ENCODE results near the gene ACSS3. TPM values are rescaled to one million over a fixed set of nuclear protein-coding genes. Genes with fewer than 3 reads are reported as not detected.

The ACSS3 gene
- total and polyA plus RNA-seq, 9 donors: 15.8 to 67.0 (median 39.1) TPM

DNA sequence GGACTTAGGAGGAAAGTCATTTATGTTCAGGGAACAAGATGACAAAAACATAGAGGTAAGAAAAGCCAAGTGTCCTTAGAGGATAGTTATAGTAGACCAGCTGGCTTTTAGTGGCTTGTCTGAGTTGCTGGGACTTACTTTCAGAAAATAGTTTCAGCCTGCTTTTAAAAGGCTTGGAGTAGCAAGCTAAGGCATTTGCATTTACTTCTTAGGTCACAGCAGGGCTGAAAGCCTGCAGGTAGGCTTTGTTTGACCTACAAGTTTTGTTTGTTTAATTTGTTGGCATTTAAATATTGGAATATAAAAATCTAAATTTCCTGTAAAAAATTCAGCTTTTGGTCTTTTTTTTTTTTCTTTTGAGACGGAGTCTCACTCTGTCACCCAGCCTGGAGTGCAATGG lies 5.1 kb downstream of the ACSS3 start:
- H3K4me3 ChIP-seq: no peak overlapping the region
- peaks cover 12% of the 10 kb centered on the region for H3K4me1 ChIP-seq (ENCODE audit: insufficient read depth)
- H3K27me3 ChIP-seq: no peaks in the 10 kb centered on the region
- WGBS, 3 donors: 90 to 100% (median 100%) methylated on average over 1 of the region's 1 CpG
- no peaks in the 10 kb centered on the region for H3K9me3 ChIP-seq
- no peaks in the 10 kb centered on the region for H3K36me3 ChIP-seq
- no peak for DNase-seq
- intact Hi-C loops (cut with DNase I): no loop called here
- H3K27ac ChIP-seq: no peak overlapping the region
- TF ChIP-seq POLR2A (IDR thresholded peaks at IDR 0.05): no peak
- TF ChIP-seq EP300 (IDR thresholded peaks at IDR 0.05): no peak
- TF ChIP-seq CTCF (IDR thresholded peaks at IDR 0.05): no peak

- intact Hi-C loops (cut with DNase I): no loop called here
- 85 to 89% (median 87%) methylated on average over 7 of the region's 7 CpGs for WGBS, 3 donors
- Histone ChIP-seq H3K4me3 (no peak overlapping the region), H3K4me1 (ENCODE audit: insufficient read depth) (peaks cover 12% of the 10 kb centered on the region), H3K9me3 (no peaks in the 10 kb centered on the region), H3K27ac (no peak overlapping the region), H3K27me3 (no peaks in the 10 kb centered on the region), H3K36me3 (no peaks in the 10 kb centered on the region)
- no peak for TF ChIP-seq POLR2A (IDR thresholded peaks at IDR 0.05)
- no peak for TF ChIP-seq CTCF (IDR thresholded peaks at IDR 0.05)
- no peak for TF ChIP-seq EP300 (IDR thresholded peaks at IDR 0.05)
- no peak for DNase-seq
Measured at GRCh38 chr12:81083906-81084513, 6.1 kb downstream of the ACSS3 start.

DNA sequence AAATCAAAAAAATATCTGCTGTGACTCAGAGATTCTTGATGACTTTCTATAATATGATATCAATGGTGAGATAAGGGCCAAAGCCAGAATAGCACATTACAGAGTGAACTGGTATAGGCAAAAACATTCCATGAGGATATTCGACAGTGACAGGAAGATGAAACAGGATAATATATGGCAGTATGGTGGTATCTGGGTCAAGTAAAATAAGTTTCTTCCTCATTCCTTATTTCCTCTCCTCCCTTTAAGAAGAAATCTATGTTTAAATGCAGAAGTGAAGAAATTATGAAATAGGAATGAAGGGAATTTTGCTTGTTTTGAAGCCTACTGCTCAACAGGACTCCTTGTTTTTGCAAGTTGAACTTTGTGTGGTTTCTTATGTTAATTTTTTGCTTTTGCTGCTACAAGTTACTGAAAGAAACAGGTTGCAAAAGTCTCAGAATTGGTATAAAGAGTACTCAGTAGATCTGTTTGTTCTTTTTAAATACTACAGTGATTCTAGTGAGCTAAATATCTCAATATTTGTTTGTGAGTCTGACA lies 7.0 kb downstream of the ACSS3 start:
- WGBS, 3 donors: 13 to 20% (median 19%) methylated on average over 1 of the region's 1 CpG
- no peaks in the 10 kb centered on the region for H3K9me3 ChIP-seq
- no peak overlapping the region for H3K4me3 ChIP-seq
- no peak for TF ChIP-seq EP300 (IDR thresholded peaks at IDR 0.05)
- no peak for TF ChIP-seq POLR2A (IDR thresholded peaks at IDR 0.05)
- TF ChIP-seq CTCF (IDR thresholded peaks at IDR 0.05): no peak
- DNase-seq: no peak
- H3K27me3 ChIP-seq: no peaks in the 10 kb centered on the region
- H3K36me3 ChIP-seq: no peaks in the 10 kb centered on the region
- intact Hi-C loops (cut with DNase I): no loop called here
- H3K27ac ChIP-seq: no peak overlapping the region
- peaks cover 10% of the 10 kb centered on the region for H3K4me1 ChIP-seq (ENCODE audit: insufficient read depth)

DNA sequence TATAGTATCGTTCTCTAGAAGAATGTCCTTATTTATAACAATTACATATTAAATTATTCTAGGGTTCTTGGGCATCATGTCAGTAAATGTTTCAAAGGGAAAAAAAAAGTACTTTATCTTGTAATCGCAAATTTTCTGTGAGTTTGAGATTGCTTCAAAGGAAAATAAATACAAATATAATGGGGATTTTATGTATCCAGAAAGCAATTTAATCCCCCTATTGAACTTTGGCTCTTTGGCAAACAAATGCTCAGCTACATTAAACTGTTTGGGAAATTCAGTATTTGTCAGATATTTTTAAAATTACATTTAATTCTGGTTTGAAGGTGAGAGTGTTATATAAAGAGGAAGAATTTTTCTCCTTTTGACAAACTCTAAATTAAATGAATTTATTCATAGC lies 8.0 kb downstream of the ACSS3 start:
- Histone ChIP-seq H3K36me3 (no peaks in the 10 kb centered on the region), H3K4me1 (ENCODE audit: insufficient read depth) (peaks cover 7% of the 10 kb centered on the region), H3K9me3 (no peaks in the 10 kb centered on the region), H3K27me3 (no peaks in the 10 kb centered on the region), H3K4me3 (no peak overlapping the region), H3K27ac (no peak overlapping the region)
- WGBS, 3 donors: 67 to 75% (median 73%) methylated on average over 2 of the region's 2 CpGs
- DNase-seq: no peak
- no peak for TF ChIP-seq EP300 (IDR thresholded peaks at IDR 0.05)
- TF ChIP-seq POLR2A (IDR thresholded peaks at IDR 0.05): no peak
- TF ChIP-seq CTCF (IDR thresholded peaks at IDR 0.05): no peak
- intact Hi-C loops (cut with DNase I): no loop called here

Measured in ovary (tissue), 9 donors.